AG04450 (cell line): ENCODE results near the gene PPP5C. TPM values are rescaled to one million over a fixed set of nuclear protein-coding genes. Genes with fewer than 3 reads are reported as not detected.
"Not testable (repeated sequence)": the region's sequence is repeated elsewhere in the genome, so short reads cannot be mapped to it uniquely, and the experiment has no call there.

ENCODE experiments used
- CTCF ChIA-PET: fragments of 300-600, 350-600 bp; formaldehyde crosslinking; extraction: SDS; loops from one replicate; lab custom pipeline; 2022; ENCODE audit warnings: antibody characterized with exemption, inconsistent platforms; lab: Charles Lee
- POLR2A ChIA-PET: fragments of 350-600 bp; formaldehyde crosslinking; extraction: SDS; loops from one replicate; lab custom pipeline; 2021; ENCODE audit warnings: antibody characterized with exemption, inconsistent platforms; lab: Yijun Ruan, JAX
- DNase-seq: peaks from one replicate; pipeline ENCODE4 v3.0.0-alpha.2; 2011; ENCODE audit warnings: low read depth, low spot score
- H3K27ac ChIP-seq: one replicate; pipeline ENCODE4 v1.5.1; 2012; ENCODE audit warnings: low read depth, low read length, control low read depth
- H3K27me3 ChIP-seq: one replicate; pipeline ENCODE4 v1.6.0; 2012; ENCODE audit warnings: low read length; ENCODE audit not compliant: control insufficient read depth, insufficient read depth
- H3K4me3 ChIP-seq: 2 replicates; pipeline ENCODE4 v1.5.1; 2011; ENCODE audit warnings: mild to moderate bottlenecking, low read depth, low read length, control low read depth
- H3K9me3 ChIP-seq: 2 replicates; pipeline ENCODE4 v1.5.1; 2012; ENCODE audit warnings: low read length; ENCODE audit not compliant: control insufficient read depth, insufficient read depth
- CTCF ChIP-seq: IDR thresholded peaks from 2 replicates; pipeline ENCODE4 v1.5.1; 2011; ENCODE audit warnings: low read depth, low read length, control low read depth, inconsistent platforms
- polyA plus RNA-seq: library from polyadenylated mRNA; depleted of rRNA; stranded (reverse); fragments of >200 nt; gene quantifications from 2 replicates; pipeline ENCODE4 v1.2.3, GENCODE V29; 2011

PPP5C gene
- polyA plus RNA-seq, 1 experiment: 73.7 TPM

GRCh38 chr19:46427518-46428045, 80.7 kb downstream of the PPP5C start:
- ChIA-PET POLR2A (interaction anchor here (0.6 kb wide), 1 partner anchor 519 kb away, joined by 3 read pairs; no protein-coding TSS in a partner anchor), CTCF (interaction anchor here (0.5 to 0.6 kb wide), 2 partner anchors 16 to 22 kb away, joined by 4 to 5 read pairs; no protein-coding TSS in a partner anchor)
- H3K9me3 ChIP-seq: no peaks in the 10 kb centered on the region; the same call in 1 of the 2 replicates
- H3K27ac ChIP-seq: no peak overlapping the region
- DNase-seq: no peak
- H3K4me3 ChIP-seq: no peak overlapping the region
- TF ChIP-seq CTCF: no peak
- H3K27me3 ChIP-seq: no peaks in the 10 kb centered on the region

GRCh38 chr19:46428239-46429135, 81.6 kb downstream of the PPP5C start, which contains the start of gene PNMA8C:
PNMA8C (minus strand) TSS chr19:46428936; CDS start chr19:46428359, 577 bp downstream.
- H3K9me3 ChIP-seq: no peaks in the 10 kb centered on the region; the same call in 1 of the 2 replicates
- H3K27ac ChIP-seq: no peak within 1 kb of the TSS
- no peak for DNase-seq
- ChIA-PET CTCF (no interaction called here), POLR2A (interaction anchor here (0.6 kb wide), 1 partner anchor 518 kb away, joined by 3 read pairs; no protein-coding TSS in a partner anchor)
- H3K27me3 ChIP-seq: no peaks in the 10 kb centered on the region
- peak within 1 kb of the TSS; percentile 53 for H3K4me3 ChIP-seq
- TF ChIP-seq CTCF: no peak

- ChIA-PET CTCF (no interaction called here), POLR2A (no interaction called here)
- no peak overlapping the region for H3K27ac ChIP-seq
- no peak overlapping the region for H3K4me3 ChIP-seq
- H3K27me3 ChIP-seq: no peaks in the 10 kb centered on the region
- no peak for DNase-seq
- no peaks in the 10 kb centered on the region; the same call in 1 of the 2 replicates for H3K9me3 ChIP-seq
- TF ChIP-seq CTCF: no peak
These were observed 83.1 kb downstream of the PPP5C start for GRCh38 chr19:46429999-46430398.

GRCh38 chr19:46431824-46432223, 84.9 kb downstream of the PPP5C start:
- Histone ChIP-seq H3K9me3 (no peaks in the 10 kb centered on the region; the same call in 1 of the 2 replicates), H3K27me3 (no peaks in the 10 kb centered on the region), H3K27ac (no peak overlapping the region), H3K4me3 (no peak overlapping the region)
- 0 out of 2 replicates have a peak, but pooled peaks have one; percentile 12 for TF ChIP-seq CTCF
- POLR2A ChIA-PET: no interaction called here
- CTCF ChIA-PET: interaction anchor here (0.5 to 0.7 kb wide), 3 partner anchors 22 to 76 kb away, joined by 3 to 9 read pairs (median 4); no protein-coding TSS in a partner anchor
- DNase-seq: no peak

- H3K4me3 ChIP-seq, H3K9me3 ChIP-seq, POLR2A ChIA-PET, DNase-seq, H3K27me3 ChIP-seq, H3K27ac ChIP-seq: not testable (repeated sequence)
- CTCF ChIA-PET: interaction anchor here (2.8 kb wide), 1 partner anchor 38 kb away, joined by 14 read pairs; no protein-coding TSS in a partner anchor
These were observed 86.6 kb downstream of the PPP5C start for GRCh38 chr19:46433470-46433869.
